Measurements from ENCODE around the gene ZG16B.

Gene ZG16B

GRCh38 chr16:2786061-2786825 is 43.9 kb upstream of the ZG16B start (continued):
- TF ChIP-seq ZNF335 (tag by site-specific recombination; conservative IDR thresholded peaks at IDR 0.05) (no peak), ZNF211 (tag by site-specific recombination; IDR thresholded peaks at IDR 0.05; ENCODE audit: low read depth) (no peak), ZBTB7A (tag by site-specific recombination; IDR thresholded peaks at IDR 0.05; ENCODE audit: low read depth) (no peak), ZBTB6 (tag by site-specific recombination; IDR thresholded peaks at IDR 0.05) (no peak), MEIS1 (CRISPR knock-in tag; IDR thresholded peaks at IDR 0.05; ENCODE audit: borderline replicate concordance) (no peak), ZBTB8A (tag by site-specific recombination; IDR thresholded peaks at IDR 0.05) (no peak), HOXD13 (CRISPR knock-in tag; IDR thresholded peaks at IDR 0.05; ENCODE audit: borderline replicate concordance) (no peak), ZNF626 (tag by site-specific recombination; IDR thresholded peaks at IDR 0.05) (no peak), FEZF1 (tag by site-specific recombination; IDR thresholded peaks at IDR 0.05) (no peak), ZNF341 (tag by site-specific recombination; IDR thresholded peaks at IDR 0.05; ENCODE audit: low read depth) (no peak), ZNF175 (tag by site-specific recombination; IDR thresholded peaks at IDR 0.05) (no peak), KLF10 (tag by site-specific recombination; IDR thresholded peaks at IDR 0.05) (no peak), ZNF768 (tag by site-specific recombination; IDR thresholded peaks at IDR 0.05) (no peak), KLF16 (tag by site-specific recombination; IDR thresholded peaks at IDR 0.05) (no peak), ZFHX2 (tag by site-specific recombination; conservative IDR thresholded peaks at IDR 0.05) (no peak), ZBTB10 (tag by site-specific recombination; IDR thresholded peaks at IDR 0.05) (no peak), YY2 (tag by site-specific recombination; IDR thresholded peaks at IDR 0.05) (no peak), ZNF473 (tag by site-specific recombination; IDR thresholded peaks at IDR 0.05) (no peak), KLF7 (tag by site-specific recombination; IDR thresholded peaks at IDR 0.05; ENCODE audit: borderline replicate concordance) (no peak)
- TF ChIP-seq, protein P1, sequence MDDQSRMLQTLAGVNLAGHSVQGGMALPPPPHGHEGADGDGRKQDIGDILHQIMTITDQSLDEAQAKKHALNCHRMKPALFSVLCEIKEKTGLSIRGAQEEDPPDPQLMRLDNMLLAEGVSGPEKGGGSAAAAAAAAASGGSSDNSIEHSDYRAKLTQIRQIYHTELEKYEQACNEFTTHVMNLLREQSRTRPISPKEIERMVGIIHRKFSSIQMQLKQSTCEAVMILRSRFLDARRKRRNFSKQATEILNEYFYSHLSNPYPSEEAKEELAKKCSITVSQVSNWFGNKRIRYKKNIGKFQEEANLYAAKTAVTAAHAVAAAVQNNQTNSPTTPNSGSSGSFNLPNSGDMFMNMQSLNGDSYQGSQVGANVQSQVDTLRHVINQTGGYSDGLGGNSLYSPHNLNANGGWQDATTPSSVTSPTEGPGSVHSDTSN (CRISPR knock-in tag; IDR thresholded peaks at IDR 0.05), result no peak

DNA sequence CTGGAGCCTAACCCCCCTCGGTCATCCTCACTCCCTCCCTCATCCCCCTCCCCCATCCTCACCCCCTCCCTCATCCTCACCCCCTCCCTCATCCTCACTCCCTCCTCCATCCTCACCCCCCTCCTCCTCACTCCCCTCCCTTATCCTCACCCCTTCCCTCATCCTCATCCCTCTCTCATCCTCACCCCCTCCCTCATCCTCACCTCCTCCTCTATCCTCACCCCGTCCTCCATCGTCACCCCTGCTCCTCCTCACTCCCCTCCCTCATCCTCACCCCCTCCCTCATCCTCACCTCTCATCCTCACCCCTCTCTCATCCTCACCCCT is 43.3 kb upstream of the ZG16B start:
- no peaks in the 10 kb centered on the region for H3K9me3 ChIP-seq (ENCODE audit: control insufficient read depth, insufficient read depth, low read depth, low read length)
- ChIA-PET POLR2A (no interaction called here), CTCF (no interaction called here)
- H3K4me3 ChIP-seq (ENCODE audit: low read depth, low read length), result no peak overlapping the region
- no peaks in the 10 kb centered on the region for H3K4me1 ChIP-seq (ENCODE audit: control insufficient read depth, insufficient read depth, low read length)
- H3K36me3 ChIP-seq (ENCODE audit: control insufficient read depth in 2 of 2, insufficient read depth in 1 of 2, low read length in 2 of 2), result no peaks in the 10 kb centered on the region
- H3K27ac ChIP-seq (ENCODE audit: extremely low read depth, low read depth, low read length), result no peak overlapping the region
- TF ChIP-seq ZNF391 (tag by site-specific recombination; IDR thresholded peaks at IDR 0.05; ENCODE audit: borderline replicate concordance, low read depth), result no peak
- TF ChIP-seq ZNF639 (tag by site-specific recombination; IDR thresholded peaks at IDR 0.05), result no peak
- no peak for TF ChIP-seq ZNF202 (tag by site-specific recombination; IDR thresholded peaks at IDR 0.05; ENCODE audit: borderline replicate concordance)
- no peak for TF ChIP-seq ZNF473 (tag by site-specific recombination; IDR thresholded peaks at IDR 0.05)
- no peak for TF ChIP-seq SP7 (tag by site-specific recombination; IDR thresholded peaks at IDR 0.05)
- TF ChIP-seq ZNF792 (tag by site-specific recombination; IDR thresholded peaks at IDR 0.05), result no peak
- TF ChIP-seq ZNF112 (tag by site-specific recombination; IDR thresholded peaks at IDR 0.05), result no peak
